HepG2 (cell line): Measurements from ENCODE around the gene STAMBPL1. TPM values are rescaled to one million over a fixed set of nuclear protein-coding genes. Genes with fewer than 3 reads are reported as not detected.

ENCODE experiments used
- ATAC-seq: fragments of 200-7000 bp; cut with Tn5 transposase; 3 replicates; pipeline ENCODE4 v1.9.1; 2020; ENCODE audit warnings: mild to moderate bottlenecking, moderate library complexity
- BruUV-seq: library from RNA; stranded (reverse); fragments of 400-500 nt; replicated peaks from 2 replicates; lab custom pipeline; 2021; lab: Mats Ljungman, UMichigan
- CTCF ChIA-PET: fragments of 300-600 bp; formaldehyde crosslinking; extraction: SDS; loops from one replicate; lab custom pipeline; 2021; ENCODE audit warnings: low total read pairs, inconsistent platforms, low intra/inter-chr PET ratio; lab: Yijun Ruan, JAX
- POLR2A ChIA-PET: fragments of 350-600 bp; sonication (Branson Sonifier 250); formaldehyde crosslinking; loops from one replicate; lab custom pipeline; 2020; ENCODE audit warnings: antibody characterized with exemption, inconsistent platforms; lab: Yijun Ruan, JAX
- DNase-seq: peaks from one replicate; pipeline ENCODE4 v3.0.0-alpha.2; 2015; ENCODE audit warnings: low spot score
- FAIRE-seq: peaks from 3 replicates; lab custom pipeline; 2011; peaks lifted over from hg19 to GRCh38; lab: Jason Lieb, UNC
- H2AFZ ChIP-seq: one replicate; pipeline ENCODE4 v1.6.1; 2011; ENCODE audit warnings: low read length, inconsistent platforms
- H3K27ac ChIP-seq: fragments of 300-600 bp; 3 replicates; pipeline ENCODE4 v1.8.0; 2011; ENCODE audit warnings: mixed run types, mild to moderate bottlenecking, mixed read lengths, low read length, inconsistent platforms; ENCODE audit not compliant: insufficient read depth; ENCODE audit errors: extremely low read length
- H3K27me3 ChIP-seq, 2 experiments: fragments of 200-600 bp in 1 of 2; 2 replicates in 1 of 2; 3 replicates in 1 of 2; pipeline versions ENCODE4 v1.6.0 to v1.8.0; 2011; ENCODE audit warnings: low read length in 2 of 2, mild to moderate bottlenecking in 2 of 2, moderate library complexity in 2 of 2, inconsistent platforms in 1 of 2; ENCODE audit not compliant: insufficient read depth in 2 of 2, control insufficient read depth in 1 of 2
- H3K36me3 ChIP-seq, 2 experiments: fragments of 200-600 bp in 1 of 2; replicated peaks in 1 of 2; 2 replicates in 1 of 2; 3 replicates in 1 of 2; pipeline versions ENCODE4 v1.5.1 to v1.8.0; 2011; ENCODE audit warnings: low read length in 2 of 2, inconsistent platforms in 1 of 2; ENCODE audit not compliant: insufficient read depth in 2 of 2, control insufficient read depth in 1 of 2
- H3K4me1 ChIP-seq: 2 replicates; pipeline ENCODE4 v1.5.1; 2012; ENCODE audit warnings: low read length, inconsistent platforms; ENCODE audit not compliant: insufficient read depth
- H3K4me2 ChIP-seq: 2 replicates; pipeline ENCODE4 v1.6.0; 2011; ENCODE audit warnings: low read depth, low read length, inconsistent platforms
- H3K4me3 ChIP-seq, 3 experiments: fragments of 200-600 bp in 1 of 3; sonication (generic), shearing (Covaris generic) in 1 of 3; replicated peaks in 1 of 3; 2 replicates each; pipeline ENCODE4 v1.5.1; 2011 to 2016; ENCODE audit warnings: low read length in 3 of 3, inconsistent platforms in 2 of 3, low read depth in 2 of 3, mild to moderate bottlenecking in 2 of 3, control low read depth in 1 of 3, mixed read lengths in 1 of 3; ENCODE audit not compliant: insufficient read depth in 1 of 3
- H3K79me2 ChIP-seq: one replicate; pipeline ENCODE4 v1.6.1; 2011; ENCODE audit warnings: low read length, inconsistent platforms; ENCODE audit not compliant: insufficient read depth
- H3K9ac ChIP-seq: 2 replicates; pipeline ENCODE4 v1.6.0; 2011; ENCODE audit warnings: mild to moderate bottlenecking, low read depth, low read length, inconsistent platforms; ENCODE audit not compliant: insufficient read depth
- H3K9me3 ChIP-seq: 2 replicates; pipeline ENCODE4 v1.5.1; 2012; ENCODE audit warnings: mild to moderate bottlenecking, low read length
- H4K20me1 ChIP-seq: 2 replicates; pipeline ENCODE4 v1.6.0; 2011; ENCODE audit warnings: inconsistent platforms, mild to moderate bottlenecking, low read length, moderate library complexity; ENCODE audit not compliant: insufficient read depth
- CEBPB ChIP-seq: IDR thresholded peaks from 2 replicates; pipeline ENCODE4 v1.6.1; 2011; ENCODE audit warnings: low read depth, low read length, improper control_type of control experiment, borderline replicate concordance
- DPF2 ChIP-seq: sonication (generic); formaldehyde crosslinking; IDR thresholded peaks from 2 replicates; pipeline ENCODE4 v1.4.0; 2020; ENCODE audit warnings: mild to moderate bottlenecking, low read depth, missing genetic modification reagents, borderline replicate concordance
- HMG20B ChIP-seq: conservative IDR thresholded peaks from 2 replicates; pipeline ENCODE4 v1.6.1; 2016; ENCODE audit warnings: missing genetic modification reagents, missing compliant biosample characterization
- IRF2 ChIP-seq: IDR thresholded peaks from 2 replicates; pipeline ENCODE4 v1.6.1; 2018; ENCODE audit warnings: missing genetic modification reagents, missing compliant biosample characterization
- MED13 ChIP-seq: sonication (generic); formaldehyde crosslinking; IDR thresholded peaks from 2 replicates; pipeline ENCODE4 v1.5.0; 2020; ENCODE audit warnings: missing genetic modification reagents
- MTF2 ChIP-seq: sonication (generic); formaldehyde crosslinking; IDR thresholded peaks from 2 replicates; pipeline ENCODE4 v1.5.0; 2020; ENCODE audit warnings: missing genetic modification reagents, borderline replicate concordance
- NFE2 ChIP-seq: sonication (generic); formaldehyde crosslinking; IDR thresholded peaks from 2 replicates; pipeline ENCODE4 v1.4.0; 2020; ENCODE audit warnings: missing genetic modification reagents
- NR3C1 ChIP-seq: sonication (generic); formaldehyde crosslinking; IDR thresholded peaks from 2 replicates; pipeline ENCODE4 v1.4.0; 2020; ENCODE audit warnings: missing genetic modification reagents
- POLR2G ChIP-seq: fragments of 200-400 bp; formaldehyde crosslinking; IDR thresholded peaks from 2 replicates; pipeline ENCODE4 v1.6.1; 2018; ENCODE audit warnings: mild to moderate bottlenecking, low read depth, low read length, moderate library complexity
- RFX1 ChIP-seq: fragments of 450-650 bp; IDR thresholded peaks from 2 replicates; pipeline ENCODE4 v1.6.1; 2017
- TBX3 ChIP-seq: fragments of 450-650 bp; IDR thresholded peaks from 2 replicates; pipeline ENCODE4 v1.6.1; 2017; ENCODE audit warnings: antibody characterized with exemption, mild to moderate bottlenecking, inconsistent platforms, borderline replicate concordance
- TMF1 ChIP-seq: sonication (generic); formaldehyde crosslinking; IDR thresholded peaks from 2 replicates; pipeline ENCODE4 v1.8.1; 2022; ENCODE audit warnings: low read depth, missing genetic modification reagents
- ZBTB42 ChIP-seq: sonication (generic); formaldehyde crosslinking; IDR thresholded peaks from 2 replicates; pipeline ENCODE4 v1.5.0; 2020; ENCODE audit warnings: mild to moderate bottlenecking, missing genetic modification reagents
- ZBTB43 ChIP-seq: sonication (generic); formaldehyde crosslinking; conservative IDR thresholded peaks from 2 replicates; pipeline ENCODE4 v1.4.0; 2020; ENCODE audit warnings: missing genetic modification reagents
- ZNF180 ChIP-seq: sonication (generic); formaldehyde crosslinking; IDR thresholded peaks from 2 replicates; pipeline ENCODE4 v1.4.0; 2020; ENCODE audit warnings: low read depth, missing genetic modification reagents, borderline replicate concordance
- ZNF709 ChIP-seq: sonication (generic); formaldehyde crosslinking; IDR thresholded peaks from 2 replicates; pipeline ENCODE4 v1.5.0; 2020; ENCODE audit warnings: mild to moderate bottlenecking, missing genetic modification reagents
- ZNF780A ChIP-seq: sonication (generic); formaldehyde crosslinking; IDR thresholded peaks from 2 replicates; pipeline ENCODE4 v1.8.0; 2022; ENCODE audit warnings: mild to moderate bottlenecking, missing genetic modification reagents, moderate library complexity
- WGBS: methylation state at CpG from one replicate; pipeline ENCODE4 v1.1.6; 2017; ENCODE audit warnings: low lambda C conversion rate; 5-methylcytosine and 5-hydroxymethylcytosine counted together
- in situ Hi-C: cut with HindIII; loops from 2 replicates; pipeline ENCODE4 v1.10.0; 2017; ENCODE audit warnings: low pct_unique_long_range_greater_than_20kb; ENCODE audit not compliant: extremely low pct_ligation_motif_present
- intact Hi-C: fragments of 100-400 bp; cut with micrococcal nuclease; formaldehyde crosslinking; loops from one replicate; pipeline ENCODE4 v1.10.0; 2022; ENCODE audit not compliant: unreplicated experiment
- polyA plus RNA-seq, 8 experiments: library from polyadenylated mRNA; depleted of rRNA in 3 of 8; stranded (reverse) in 7 of 8; unstranded in 1 of 8; fragments of >200 nt; fragmentation: Illumina TruSeq in 4 of 8; extraction: Trizol in 4 of 8; gene quantifications; 2 replicates each; pipeline versions ENCODE4 v1.2.1 to v1.2.3, GENCODE V29; 2011 to 2016; ENCODE audit warnings: low read depth in 4 of 8, missing spikeins in 1 of 8, mixed read lengths in 1 of 8; ENCODE audit not compliant: insufficient read depth in 1 of 8
- total RNA-seq, 5 experiments: library from RNA; depleted of rRNA; stranded (reverse); fragments of >200 nt; fragmentation: Illumina TruSeq; extraction: Trizol; gene quantifications; 2 replicates each; pipeline ENCODE4 v1.2.3, GENCODE V29; 2016; ENCODE audit warnings: low read depth in 1 of 5
- TF ChIP-seq, protein P1 (sequence below): sonication (generic); formaldehyde crosslinking; IDR thresholded peaks from 2 replicates; pipeline ENCODE4 v1.5.0; 2020; ENCODE audit warnings: missing genetic modification reagents
- TF ChIP-seq, protein P2 (sequence below): sonication (generic); formaldehyde crosslinking; IDR thresholded peaks from 2 replicates; pipeline ENCODE4 v1.4.0; 2020; ENCODE audit warnings: missing genetic modification reagents

The STAMBPL1 gene
- total and polyA plus RNA-seq, 2 of the 13 experiments (the other 11 are each of a cell fraction or from before 2014, with no cell fraction given): 1.4 to 1.5 TPM

DNA sequence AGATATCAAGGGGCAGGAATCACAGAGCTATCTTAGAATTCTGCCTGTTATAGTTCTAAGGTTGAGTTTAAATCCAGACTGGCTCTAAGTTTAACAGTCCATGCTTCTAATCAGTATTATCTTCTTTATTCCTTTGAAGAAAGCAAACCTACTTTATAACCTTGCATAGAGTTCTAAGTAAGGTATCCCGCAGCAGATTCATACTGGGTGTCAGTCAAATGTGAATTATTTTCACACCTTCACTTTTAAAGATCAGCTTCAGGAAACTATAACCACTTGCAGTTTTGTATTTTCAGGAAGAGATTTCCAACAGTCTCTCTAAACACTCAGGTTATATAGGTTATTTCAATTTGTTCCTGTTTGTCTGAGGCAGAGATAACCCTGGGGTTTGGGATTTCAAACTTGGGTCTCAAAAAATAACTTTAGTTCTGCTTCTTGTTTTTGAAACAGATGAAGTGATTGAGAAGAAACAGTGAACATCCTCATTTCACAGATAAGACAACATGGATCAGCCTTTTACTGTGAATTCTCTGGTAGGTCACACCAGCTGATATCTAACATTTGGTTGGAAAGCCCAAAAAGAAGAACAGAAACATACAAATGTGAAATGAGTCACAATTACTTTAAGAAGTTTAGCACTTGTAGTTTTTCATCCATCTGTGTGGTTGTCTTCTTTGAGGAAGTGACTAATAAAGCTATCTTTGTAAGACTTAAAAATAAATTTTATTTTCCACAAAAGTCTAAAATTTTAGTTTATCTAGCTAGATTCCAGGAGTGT is 21.4 kb downstream of the STAMBPL1 start (continued):
- TF ChIP-seq HMG20B (CRISPR knock-in tag) (no peak), ZNF709 (CRISPR knock-in tag) (no peak), IRF2 (no peak)

DNA sequence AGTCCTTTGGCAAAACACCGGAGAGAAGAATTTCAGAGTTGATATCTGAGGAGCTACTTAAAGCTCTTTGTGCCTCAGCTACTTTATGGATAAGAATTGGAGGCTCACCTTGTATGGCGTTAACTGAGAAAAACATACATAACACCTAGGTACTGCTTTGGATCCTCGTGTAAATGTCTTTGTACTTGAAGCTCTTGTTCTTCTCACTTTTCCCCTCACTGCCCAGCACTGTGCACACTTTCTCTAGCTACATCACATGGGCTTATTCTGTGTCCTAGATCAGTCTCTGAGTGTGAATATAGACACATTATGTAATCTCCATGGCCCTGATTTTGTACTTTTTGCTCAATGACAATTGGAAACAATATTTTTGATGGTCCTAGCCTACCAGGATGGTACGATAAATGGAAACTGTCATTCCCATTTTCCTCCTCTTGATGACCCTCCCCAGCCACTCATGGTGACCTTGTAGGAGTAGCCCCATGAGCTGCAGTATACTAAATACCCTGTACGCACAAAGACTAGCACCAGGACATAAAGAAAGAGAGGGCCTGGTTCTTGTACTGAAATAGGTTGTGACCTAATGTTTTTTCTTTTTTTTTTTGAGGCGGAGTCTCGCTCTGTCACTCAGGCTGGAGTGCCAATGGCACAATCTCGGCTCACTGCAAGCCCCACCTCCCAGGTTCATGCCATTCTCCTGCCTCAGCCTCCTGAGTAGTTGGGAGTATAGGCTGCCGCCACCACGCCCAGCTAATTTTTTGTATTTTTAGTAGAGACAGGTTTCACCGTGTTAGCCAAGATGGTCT is 22.1 kb downstream of the STAMBPL1 start:
- Histone ChIP-seq H2AFZ (no peak overlapping the region), H3K4me2 (no peak overlapping the region), H3K36me3 (no peaks in the 10 kb centered on the region), H3K4me1 (peaks cover 10% of the 10 kb centered on the region), H4K20me1 (no peaks in the 10 kb centered on the region), H3K79me2 (no peaks in the 10 kb centered on the region), H3K27ac (no peak overlapping the region), H3K9ac (no peak overlapping the region), H3K27me3 (no peaks in the 10 kb centered on the region; a peak in 1 of 5 replicates), H3K4me3 (no peak overlapping the region), H3K9me3 (no peaks in the 10 kb centered on the region)
- FAIRE-seq: no peak
- in situ Hi-C loops: no loop called here
- ATAC-seq: no peak
- WGBS: 89% methylated on average over 11 of the region's 11 CpGs
- intact Hi-C loops: no loop called here
- ChIA-PET POLR2A (no interaction called here), CTCF (no interaction called here)
- DNase-seq: no peak
- BruUV-seq: no TSS peak
- TF ChIP-seq ZNF180 (CRISPR knock-in tag) (no peak), CEBPB (no peak), DPF2 (CRISPR knock-in tag) (no peak), MTF2 (no peak), TBX3 (no peak), ZBTB43 (CRISPR knock-in tag) (no peak), ZBTB42 (CRISPR knock-in tag) (no peak), NFE2 (no peak), ZNF780A (CRISPR knock-in tag) (no peak), TMF1 (CRISPR knock-in tag) (no peak), NR3C1 (CRISPR knock-in tag) (no peak), RFX1 (no peak), IRF2 (no peak), MED13 (CRISPR knock-in tag) (no peak), POLR2G (no peak)
- TF ChIP-seq, protein P1, sequence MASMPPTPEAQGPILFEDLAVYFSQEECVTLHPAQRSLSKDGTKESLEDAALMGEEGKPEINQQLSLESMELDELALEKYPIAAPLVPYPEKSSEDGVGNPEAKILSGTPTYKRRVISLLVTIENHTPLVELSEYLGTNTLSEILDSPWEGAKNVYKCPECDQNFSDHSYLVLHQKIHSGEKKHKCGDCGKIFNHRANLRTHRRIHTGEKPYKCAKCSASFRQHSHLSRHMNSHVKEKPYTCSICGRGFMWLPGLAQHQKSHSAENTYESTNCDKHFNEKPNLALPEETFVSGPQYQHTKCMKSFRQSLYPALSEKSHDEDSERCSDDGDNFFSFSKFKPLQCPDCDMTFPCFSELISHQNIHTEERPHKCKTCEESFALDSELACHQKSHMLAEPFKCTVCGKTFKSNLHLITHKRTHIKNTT (CRISPR knock-in tag): no peak
- TF ChIP-seq, protein P2, sequence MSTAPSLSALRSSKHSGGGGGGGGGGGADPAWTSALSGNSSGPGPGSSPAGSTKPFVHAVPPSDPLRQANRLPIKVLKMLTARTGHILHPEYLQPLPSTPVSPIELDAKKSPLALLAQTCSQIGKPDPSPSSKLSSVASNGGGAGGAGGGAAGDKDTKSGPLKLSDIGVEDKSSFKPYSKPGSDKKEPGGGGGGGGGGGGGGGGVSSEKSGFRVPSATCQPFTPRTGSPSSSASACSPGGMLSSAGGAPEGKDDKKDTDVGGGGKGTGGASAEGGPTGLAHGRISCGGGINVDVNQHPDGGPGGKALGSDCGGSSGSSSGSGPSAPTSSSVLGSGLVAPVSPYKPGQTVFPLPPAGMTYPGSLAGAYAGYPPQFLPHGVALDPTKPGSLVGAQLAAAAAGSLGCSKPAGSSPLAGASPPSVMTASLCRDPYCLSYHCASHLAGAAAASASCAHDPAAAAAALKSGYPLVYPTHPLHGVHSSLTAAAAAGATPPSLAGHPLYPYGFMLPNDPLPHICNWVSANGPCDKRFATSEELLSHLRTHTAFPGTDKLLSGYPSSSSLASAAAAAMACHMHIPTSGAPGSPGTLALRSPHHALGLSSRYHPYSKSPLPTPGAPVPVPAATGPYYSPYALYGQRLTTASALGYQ: no peak
